Measurements from ENCODE around the gene SSNA1.

SSNA1 gene

GRCh38 chr9:137228968-137229896, 40.8 kb downstream of the SSNA1 start:
- H3K27ac ChIP-seq (ENCODE audit: low read length): no peak overlapping the region

GRCh38 chr9:137229903-137230704, 41.6 kb downstream of the SSNA1 start:
- Histone ChIP-seq H3K27ac (ENCODE audit: low read length) (no peak overlapping the region), H3K27me3 (ENCODE audit: low read depth, low read length) (0 out of 2 replicates have a peak, but pooled peaks cover 2% of the 10 kb centered on the region), H3K4me3 (ENCODE audit: low read length) (no peak overlapping the region), H2AFZ (ENCODE audit: low read depth, low read length) (no peak overlapping the region), H3K9ac (ENCODE audit: low read length) (no peak overlapping the region), H3K4me1 (ENCODE audit: low read length) (peaks cover 16% of the 10 kb centered on the region), H3K9me3 (ENCODE audit: insufficient read depth, low read length) (no peaks in the 10 kb centered on the region), H3K36me3 (replicated peaks; ENCODE audit: low read depth, low read length) (no peaks in the 10 kb centered on the region), H3K79me2 (ENCODE audit: low read length) (no peaks in the 10 kb centered on the region), H3K4me2 (ENCODE audit: low read length) (no peak overlapping the region), H4K20me1 (ENCODE audit: insufficient read depth, low read length) (no peaks in the 10 kb centered on the region)
- TF ChIP-seq EZH2phosphoT487 (IDR thresholded peaks at IDR 0.05; ENCODE audit: low read depth): no peak
- no peak for TF ChIP-seq CTCF (IDR thresholded peaks at IDR 0.05; ENCODE audit: low read depth, low read length)

More at GRCh38 chr9:137228968-137229896, 40.8 kb downstream of the SSNA1 start:
- no peak overlapping the region for H3K9ac ChIP-seq (ENCODE audit: low read length)
- H2AFZ ChIP-seq (ENCODE audit: low read depth, low read length): no peak overlapping the region
- H3K79me2 ChIP-seq (ENCODE audit: low read length): no peaks in the 10 kb centered on the region
- H4K20me1 ChIP-seq (ENCODE audit: insufficient read depth, low read length): no peaks in the 10 kb centered on the region
- no peaks in the 10 kb centered on the region for H3K9me3 ChIP-seq (ENCODE audit: insufficient read depth, low read length)
- TF ChIP-seq CTCF (IDR thresholded peaks at IDR 0.05; ENCODE audit: low read depth, low read length) (no peak), EZH2phosphoT487 (IDR thresholded peaks at IDR 0.05; ENCODE audit: low read depth) (no peak)
- H3K4me3 ChIP-seq (ENCODE audit: low read length): no peak overlapping the region
- no peaks in the 10 kb centered on the region for H3K36me3 ChIP-seq (replicated peaks; ENCODE audit: low read depth, low read length)
- H3K27me3 ChIP-seq (ENCODE audit: low read depth, low read length): 0 out of 2 replicates have a peak, but pooled peaks cover under 1% of the 10 kb centered on the region
- no peak overlapping the region for H3K4me2 ChIP-seq (ENCODE audit: low read length)
- peaks cover 10% of the 10 kb centered on the region for H3K4me1 ChIP-seq (ENCODE audit: low read length)

- H3K36me3 ChIP-seq (replicated peaks; ENCODE audit: low read depth, low read length): no peaks in the 10 kb centered on the region
- H3K4me2 ChIP-seq (ENCODE audit: low read length): no peak within 1 kb of the TSS
- no peak within 1 kb of the TSS for H3K27ac ChIP-seq (ENCODE audit: low read length)
- TF ChIP-seq CTCF (IDR thresholded peaks at IDR 0.05; ENCODE audit: low read depth, low read length): no peak
- no peak for TF ChIP-seq EZH2phosphoT487 (IDR thresholded peaks at IDR 0.05; ENCODE audit: low read depth)
- H3K4me3 ChIP-seq (ENCODE audit: low read length): no peak within 1 kb of the TSS
- H3K4me1 ChIP-seq (ENCODE audit: low read length): peaks cover 24% of the 10 kb centered on the region
- H2AFZ ChIP-seq (ENCODE audit: low read depth, low read length): no peak within 1 kb of the TSS
- H3K79me2 ChIP-seq (ENCODE audit: low read length): no peaks in the 10 kb centered on the region
- H3K27me3 ChIP-seq (ENCODE audit: low read depth, low read length): 0 out of 2 replicates have a peak, but pooled peaks cover 2% of the 10 kb centered on the region
- no peak within 1 kb of the TSS for H3K9ac ChIP-seq (ENCODE audit: low read length)
- H4K20me1 ChIP-seq (ENCODE audit: insufficient read depth, low read length): no peaks in the 10 kb centered on the region
- no peaks in the 10 kb centered on the region for H3K9me3 ChIP-seq (ENCODE audit: insufficient read depth, low read length)
These were observed 42.4 kb downstream of the SSNA1 start, which contains the start of gene SLC34A3 for GRCh38 chr9:137230705-137231371. SLC34A3 (plus strand) TSS chr9:137230901; CDS start chr9:137231703, 802 bp downstream.
